GM19238 (cell line): ENCODE data around the gene GABBR2.
"Not testable (repeated sequence)": the region's sequence is repeated elsewhere in the genome, so short reads cannot be mapped to it uniquely, and the experiment has no call there.

Experiments
- DNase-seq: peaks from one replicate; pipeline ENCODE4 v3.0.0; 2011; ENCODE audit warnings: low spot score; ENCODE audit not compliant: insufficient read length

Gene GABBR2

GRCh38 chr9:98267556-98267955 is 441.2 kb downstream of the GABBR2 start:
- DNase-seq: not testable (repeated sequence)

DNA sequence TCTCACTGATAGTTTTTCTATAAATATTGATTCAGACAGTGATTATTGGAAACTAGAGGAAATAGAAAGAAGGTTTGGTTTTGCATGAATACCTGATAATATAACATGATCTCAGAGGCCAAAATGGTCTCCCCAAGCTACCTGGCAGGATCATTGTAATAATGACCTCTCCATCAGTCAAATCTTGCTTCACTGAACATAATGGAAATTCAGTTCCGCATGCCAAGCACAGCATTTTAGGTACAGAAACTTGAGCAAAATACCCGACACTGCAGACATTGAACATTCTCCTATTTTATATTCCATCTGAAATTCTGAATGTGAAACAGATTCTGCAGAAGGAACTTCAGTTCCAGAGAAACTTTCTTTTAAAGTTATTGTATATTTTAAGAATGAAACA is 444.2 kb downstream of the GABBR2 start:
- DNase-seq: no peak

DNA sequence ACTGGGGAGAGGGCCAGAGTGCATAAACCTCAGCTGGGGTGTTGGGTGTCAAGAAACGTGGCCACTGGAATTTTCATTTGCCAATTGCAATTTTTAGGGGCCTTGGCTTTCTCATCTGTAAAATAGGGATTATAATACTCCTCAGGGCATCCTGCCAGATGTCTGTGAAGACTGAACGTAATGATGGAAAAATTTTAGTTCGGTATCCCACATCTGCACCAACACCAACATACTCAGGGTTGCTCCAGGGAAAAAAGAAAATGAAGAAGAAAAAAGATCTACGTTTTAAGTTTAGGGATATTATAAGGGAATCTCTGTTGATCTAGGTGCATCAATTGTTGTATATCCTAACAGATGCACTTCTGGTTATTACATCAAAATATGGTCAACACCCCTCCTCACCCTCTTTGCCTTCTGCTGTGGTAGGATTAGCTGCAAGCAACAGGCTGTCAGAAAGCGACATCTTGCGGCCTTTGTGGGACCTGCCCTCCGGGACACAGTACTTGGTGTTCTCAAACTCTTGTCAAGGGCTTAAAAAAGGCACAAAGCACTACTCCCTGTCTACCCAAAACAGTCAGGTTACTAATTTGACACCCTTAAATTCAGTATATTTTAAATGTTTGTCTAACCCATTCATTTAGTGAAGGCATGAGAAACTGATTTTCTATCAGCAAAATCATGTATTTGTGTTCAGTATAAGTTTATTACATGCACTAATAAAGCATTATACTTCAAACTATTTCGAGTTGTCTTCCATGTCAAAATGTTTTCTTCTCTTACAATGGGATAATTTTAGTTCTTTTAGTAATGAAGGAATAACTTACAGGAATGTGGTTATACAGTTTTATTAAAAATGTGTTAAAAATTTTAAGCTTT is 445.0 kb downstream of the GABBR2 start:
- peak; percentile 60 for DNase-seq

DNA sequence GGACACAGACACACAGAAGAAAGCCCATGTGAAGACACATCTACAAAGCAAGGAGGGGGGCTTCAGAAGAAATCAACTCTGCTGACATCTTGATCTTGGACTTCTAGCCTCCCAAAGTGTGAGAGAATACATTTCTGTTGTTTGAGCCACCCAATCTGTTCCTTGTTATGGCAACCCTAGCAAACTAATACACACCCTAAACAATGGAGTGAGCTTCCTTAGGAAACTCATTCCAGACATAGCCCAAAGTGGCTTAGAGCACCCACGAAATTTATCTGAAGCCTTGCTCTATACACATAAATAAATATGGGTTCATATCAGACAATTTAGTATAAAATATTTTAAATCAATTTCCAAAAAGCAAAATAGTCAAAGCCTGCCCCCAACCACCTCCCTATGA is 445.7 kb downstream of the GABBR2 start:
- DNase-seq: no peak

GRCh38 chr9:98262056-98262455 is 446.7 kb downstream of the GABBR2 start:
- no peak for DNase-seq

- DNase-seq: no peak
Measured at GRCh38 chr9:98260635-98261034, 448.1 kb downstream of the GABBR2 start.

GRCh38 chr9:98259791-98260190 is 448.9 kb downstream of the GABBR2 start:
- DNase-seq: no peak

- DNase-seq: no peak
Measured at GRCh38 chr9:98256756-98257155, 452.0 kb downstream of the GABBR2 start.

DNA sequence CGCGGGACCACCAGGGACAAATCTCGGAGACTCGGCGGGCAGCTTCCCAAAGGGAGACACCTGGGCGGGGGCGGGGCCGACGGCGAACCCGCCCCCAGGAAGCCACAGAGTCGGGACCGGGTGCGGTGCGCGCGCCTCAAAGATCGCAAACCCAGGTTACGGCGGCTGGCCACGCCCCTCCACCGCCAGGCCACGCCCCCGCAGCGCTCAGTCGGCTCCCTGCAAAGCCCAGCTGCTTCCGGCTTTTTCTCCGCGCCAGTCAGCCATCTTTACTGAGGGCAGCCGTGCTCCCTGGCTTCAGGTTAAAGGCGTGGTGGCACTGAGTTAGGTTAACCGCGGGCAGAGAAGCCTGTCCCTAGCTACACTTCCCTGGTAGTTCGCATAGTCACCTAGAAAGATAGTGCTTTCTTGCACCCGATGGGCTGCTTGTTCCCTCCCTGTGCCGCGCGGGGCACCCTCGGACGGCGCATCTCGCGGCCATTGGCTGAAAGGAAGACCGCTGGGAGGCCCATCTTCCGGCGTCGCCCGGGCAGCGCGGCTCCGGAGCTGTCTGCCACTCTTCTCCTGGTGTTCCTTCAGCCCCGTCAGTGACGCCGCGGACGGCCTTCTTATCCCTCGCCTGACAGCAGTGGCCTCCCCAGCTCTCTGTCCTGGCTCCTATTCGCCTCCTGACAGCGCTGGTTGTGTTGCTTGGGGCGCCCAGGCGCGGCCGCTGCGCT is 453.0 kb downstream of the GABBR2 start, which contains the start of gene TBC1D2:
Gene TBC1D2 (minus strand): TSS at position 72 of the 719 bp plus-strand sequence. CDS start 108 bp downstream, outside the sequence.
- DNase-seq: peak; percentile 96

- no peak for DNase-seq
Measured at GRCh38 chr9:98255061-98255577, 453.6 kb downstream of the GABBR2 start.

- no peak for DNase-seq
Measured at GRCh38 chr9:98254228-98255060, 454.3 kb downstream of the GABBR2 start.

DNA sequence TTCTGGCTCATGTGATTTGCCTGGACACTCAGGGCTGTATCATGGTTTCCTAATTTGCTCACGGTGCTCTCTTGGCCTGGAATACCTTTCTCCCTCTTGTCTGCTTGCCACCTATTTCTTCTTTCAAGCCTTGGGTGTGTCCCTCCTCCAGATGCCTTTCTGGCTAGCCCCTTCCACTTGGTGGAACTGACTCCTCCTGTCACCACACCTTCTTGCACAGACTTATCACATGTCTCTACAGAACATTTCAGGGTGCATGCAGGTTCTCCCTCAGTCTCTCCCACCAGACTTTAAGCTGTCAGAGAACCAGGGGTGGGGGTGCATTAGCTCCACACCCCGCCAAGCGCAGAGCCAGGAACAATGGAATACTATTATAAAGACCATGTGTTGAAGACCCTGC is 455.2 kb downstream of the GABBR2 start:
- DNase-seq: no peak

DNA sequence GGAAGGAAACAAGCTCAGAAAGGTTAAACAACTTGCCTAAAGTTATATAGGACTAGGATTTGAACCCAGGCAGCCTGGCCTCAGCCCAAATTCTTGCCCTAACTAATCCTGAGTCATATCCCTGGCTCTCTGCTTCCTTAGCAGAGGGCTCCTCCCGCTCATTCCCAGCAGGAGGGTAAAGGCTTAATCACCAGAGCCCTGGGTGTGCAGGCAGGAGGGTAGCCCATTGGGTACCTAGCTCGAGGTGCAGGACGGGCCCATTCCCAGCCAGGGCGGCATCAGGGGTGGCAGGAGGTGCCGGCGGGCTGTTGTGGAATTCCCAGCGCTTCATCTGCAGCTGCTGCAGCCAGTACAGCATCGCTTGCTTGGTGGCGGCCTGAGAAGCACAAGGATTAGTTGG is 457.2 kb downstream of the GABBR2 start:
- DNase-seq: no peak

DNA sequence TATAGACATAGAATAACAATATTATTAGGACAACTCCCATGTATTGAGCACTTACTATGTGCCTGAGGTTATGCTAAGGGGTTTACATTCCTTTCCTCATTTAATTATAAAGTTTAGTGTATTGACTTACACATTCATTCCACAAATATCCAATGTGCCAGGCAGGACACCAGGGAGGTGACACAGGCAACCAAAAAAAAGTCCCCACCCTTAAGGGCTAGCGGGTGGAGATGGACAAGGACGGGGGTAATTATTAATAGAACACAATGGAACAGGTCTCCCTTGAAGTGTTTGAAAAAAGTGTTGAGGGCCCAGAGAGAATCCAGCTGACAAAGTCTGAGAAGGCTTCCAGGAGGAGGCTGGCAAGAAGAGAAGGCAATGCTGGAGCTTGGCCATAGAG is 459.0 kb downstream of the GABBR2 start:
- DNase-seq: no peak

DNA sequence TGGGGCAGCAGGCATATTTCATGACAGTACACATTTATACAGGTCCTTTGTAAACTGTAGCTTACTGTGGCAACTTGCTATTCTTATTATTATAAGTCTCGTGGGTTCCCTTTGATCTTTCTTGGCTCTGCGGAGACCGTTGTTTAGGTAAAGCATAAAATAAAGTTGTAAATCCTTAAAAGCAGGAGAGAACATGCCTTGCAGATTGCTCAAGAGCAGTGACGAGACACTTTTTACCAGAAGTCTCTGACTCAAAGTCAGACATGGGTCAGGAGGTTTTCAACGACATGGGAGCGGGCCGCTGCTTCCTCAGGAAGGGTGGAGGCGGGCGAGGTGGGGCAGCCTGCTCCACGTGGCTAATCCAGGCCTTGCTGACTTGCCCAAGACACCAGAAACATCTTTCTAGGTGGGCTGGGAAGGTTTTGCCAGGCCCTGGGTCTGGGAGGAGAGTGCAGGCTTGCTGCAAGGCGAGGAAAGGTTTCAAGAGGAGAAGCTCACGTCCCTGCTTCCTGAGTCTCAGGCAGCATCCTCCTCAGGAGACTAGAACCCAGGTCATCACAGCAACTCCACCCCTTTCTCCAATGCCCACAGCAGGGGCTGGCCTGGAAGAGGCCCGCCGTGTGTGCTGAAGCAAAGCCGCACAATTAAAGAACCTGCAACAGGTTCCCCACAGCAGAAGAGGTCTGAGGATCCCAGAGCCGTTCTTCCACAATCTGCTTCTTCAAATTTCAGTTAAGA is 459.8 kb downstream of the GABBR2 start:
- no peak for DNase-seq

DNA sequence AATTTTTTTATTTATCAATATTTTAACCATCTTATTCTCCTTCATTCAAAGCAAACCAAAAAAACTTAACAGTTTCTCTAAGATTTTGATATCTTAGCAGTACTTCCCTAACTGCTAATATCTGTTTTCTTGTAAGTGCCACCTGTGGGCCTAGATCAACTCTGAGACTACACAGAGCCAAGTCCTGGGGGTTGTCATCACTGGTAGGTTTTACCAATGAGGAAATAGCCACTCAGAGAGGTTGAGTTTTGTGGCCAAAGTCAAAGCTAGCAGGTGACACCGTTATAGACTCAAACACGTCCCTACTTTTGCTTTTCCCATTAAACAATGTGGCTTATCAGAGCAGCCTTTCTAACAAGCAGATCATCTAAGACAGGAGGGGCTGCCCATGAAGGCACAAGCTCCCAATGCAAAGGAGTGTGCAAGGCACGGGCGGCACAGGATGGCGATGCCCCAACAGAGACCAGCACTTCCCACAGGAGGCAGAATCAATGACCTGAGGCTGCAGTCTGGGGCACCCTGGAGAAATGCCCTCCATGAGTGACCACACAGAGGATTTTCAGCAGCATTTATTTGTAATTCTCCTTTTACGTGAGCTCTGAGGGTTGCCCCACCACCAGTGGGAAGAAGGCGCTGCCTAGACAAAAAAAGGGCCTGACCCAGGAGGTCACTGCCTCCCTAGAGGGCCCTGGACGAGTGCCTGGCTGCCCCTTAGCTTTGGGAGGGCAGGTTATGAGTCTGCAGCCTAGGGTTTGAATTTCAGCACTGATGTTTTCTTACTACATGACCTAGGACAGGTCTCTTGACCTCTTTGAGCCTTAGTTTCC is 460.7 kb downstream of the GABBR2 start:
- DNase-seq: no peak

GRCh38 chr9:98242426-98242825 is 466.3 kb downstream of the GABBR2 start:
- DNase-seq: no peak

DNA sequence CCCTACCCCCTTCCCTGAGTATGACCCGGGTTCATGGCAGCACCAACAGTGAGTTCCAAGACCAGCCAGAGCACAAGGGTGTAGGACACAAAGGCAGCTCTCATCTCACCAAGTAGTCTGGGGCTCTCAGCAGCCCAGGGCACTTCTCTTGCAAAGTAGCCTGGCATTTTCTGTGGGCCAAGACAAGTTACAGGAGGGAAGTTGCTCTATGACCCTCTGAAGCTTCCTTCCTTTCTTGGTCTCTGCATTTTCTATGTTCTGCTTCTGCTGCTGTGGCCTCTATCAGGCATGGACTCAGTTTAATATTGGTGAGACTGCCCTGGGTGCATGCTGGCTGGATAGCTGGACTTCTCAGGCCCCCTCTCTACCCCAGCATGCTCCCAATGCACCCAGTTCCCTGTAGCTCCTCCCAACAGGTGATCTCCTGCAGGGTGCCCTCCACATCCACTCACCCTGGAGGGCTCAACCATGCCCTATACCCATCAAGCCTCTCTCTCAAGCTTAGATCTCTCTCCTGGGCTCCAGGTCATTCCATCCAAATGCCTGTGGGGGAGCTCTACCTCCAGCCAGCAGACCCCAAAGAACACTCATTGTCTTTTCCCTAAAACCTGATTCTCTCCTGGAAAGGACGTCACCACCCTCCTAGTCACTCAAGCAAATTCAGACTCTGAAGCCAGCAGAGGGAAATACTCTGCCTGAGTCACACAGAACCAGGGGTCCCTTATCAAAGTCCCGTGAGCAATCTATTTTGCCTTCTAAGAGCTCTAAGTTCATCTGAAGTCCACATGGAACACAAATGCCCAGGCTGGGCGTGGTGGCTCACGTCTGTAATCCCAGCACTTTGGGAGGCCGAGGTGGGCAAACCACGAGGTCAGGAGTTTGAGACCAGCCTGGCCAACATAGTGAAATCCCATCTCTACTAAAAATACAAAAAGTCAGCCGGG is 467.1 kb downstream of the GABBR2 start:
- no peak for DNase-seq

DNA sequence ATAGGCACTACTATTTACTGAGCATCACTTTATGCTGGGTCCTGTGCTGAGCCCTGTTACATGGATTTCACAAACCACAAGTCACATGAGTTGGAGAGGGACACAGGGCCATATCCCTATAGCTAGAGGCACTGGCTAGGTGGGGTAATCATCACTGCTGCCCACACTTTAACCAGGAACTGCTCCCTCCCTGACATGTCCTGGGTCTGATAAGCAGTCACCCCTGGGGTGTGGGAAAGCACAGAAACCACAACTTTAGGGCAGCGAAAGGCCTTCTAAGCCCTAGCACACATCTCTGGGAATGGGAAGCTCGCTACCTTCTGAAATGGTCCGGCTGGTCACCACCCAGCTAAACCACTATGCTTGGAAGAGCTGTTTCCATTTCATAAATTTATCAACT is 468.3 kb downstream of the GABBR2 start:
- DNase-seq: no peak
